Fibroblast of lung (primary cell): ENCODE results near the gene NXN. TPM values are rescaled to one million over a fixed set of nuclear protein-coding genes. Genes with fewer than 3 reads are reported as not detected.
A peak's percentile ranks its signal among the peaks of the same experiment; 100 is the strongest.

ENCODE experiments used
- DNase-seq, 2 donors: peaks; one replicate each; pipeline versions ENCODE4 v3.0.0 to v3.0.0-alpha.2; 2010; ENCODE audit warnings: low read depth in 2 of 2
- H2AFZ ChIP-seq: 2 replicates; pipeline ENCODE4 v1.5.1; 2012; ENCODE audit warnings: low read length, control low read depth, inconsistent platforms
- H3K27ac ChIP-seq: 2 replicates; pipeline ENCODE4 v1.5.1; 2011; ENCODE audit warnings: low read length, control low read depth; ENCODE audit not compliant: insufficient read depth
- H3K27me3 ChIP-seq: 2 replicates; pipeline ENCODE4 v1.5.1; 2011; ENCODE audit warnings: mild to moderate bottlenecking, low read length; ENCODE audit not compliant: control insufficient read depth, insufficient read depth
- H3K36me3 ChIP-seq: 2 replicates; pipeline ENCODE4 v1.5.1; 2011; ENCODE audit warnings: low read length; ENCODE audit not compliant: control insufficient read depth, insufficient read depth
- H3K4me1 ChIP-seq: 2 replicates; pipeline ENCODE4 v1.5.1; 2011; ENCODE audit warnings: low read length; ENCODE audit not compliant: control insufficient read depth, insufficient read depth; ENCODE audit errors: extremely low read depth
- H3K4me2 ChIP-seq: 2 replicates; pipeline ENCODE4 v1.5.1; 2011; ENCODE audit warnings: low read length, control low read depth; ENCODE audit not compliant: insufficient read depth; ENCODE audit errors: extremely low read depth
- H3K4me3 ChIP-seq, 4 experiments: fragments of 200-600 bp in 1 of 4; sonication (generic) in 1 of 4; replicated peaks in 1 of 4; 2 replicates each; pipeline ENCODE4 v1.5.1; 2011 to 2016; ENCODE audit warnings: low read length in 4 of 4, low read depth in 3 of 4, mild to moderate bottlenecking in 3 of 4, control low read depth in 2 of 4, inconsistent platforms in 1 of 4, mixed read lengths in 1 of 4; ENCODE audit not compliant: insufficient read depth in 1 of 4; ENCODE audit errors: control extremely low read depth in 1 of 4
- H3K79me2 ChIP-seq: 2 replicates; pipeline ENCODE4 v1.5.1; 2012; ENCODE audit warnings: mild to moderate bottlenecking, low read length, inconsistent platforms; ENCODE audit not compliant: control insufficient read depth, insufficient read depth
- H3K9ac ChIP-seq: 2 replicates; pipeline ENCODE4 v1.5.1; 2011; ENCODE audit warnings: mild to moderate bottlenecking, low read length, control low read depth; ENCODE audit not compliant: insufficient read depth
- H3K9me3 ChIP-seq: 2 replicates; pipeline ENCODE4 v1.5.1; 2012; ENCODE audit warnings: low read depth, low read length; ENCODE audit not compliant: control insufficient read depth, insufficient read depth
- H4K20me1 ChIP-seq: 2 replicates; pipeline ENCODE4 v1.5.1; 2011; ENCODE audit warnings: low read length; ENCODE audit not compliant: control insufficient read depth, insufficient read depth; ENCODE audit errors: extremely low read depth
- EZH2 ChIP-seq: IDR thresholded peaks from 2 replicates; pipeline ENCODE4 v1.5.1; 2012; ENCODE audit warnings: low read length, control low read depth, mild to moderate bottlenecking; ENCODE audit errors: missing control alignments
- polyA plus RNA-seq, 2 donors: library from polyadenylated mRNA; depleted of rRNA in 1 of 2; stranded (reverse) in 1 of 2; unstranded in 1 of 2; fragments of >200 nt; gene quantifications; 2 replicates each; pipeline ENCODE4 v1.2.1, GENCODE V29; 2011 to 2012; ENCODE audit warnings: missing spikeins in 1 of 2
- total RNA-seq: library from RNA; depleted of rRNA; stranded (reverse); fragments of >200 nt; gene quantifications from 2 replicates; pipeline ENCODE4 v1.2.1, GENCODE V29; 2014
- TF ChIP-seq, protein P1 (sequence below), 2 donors: IDR thresholded peaks in 1 of 2; conservative IDR thresholded peaks in 1 of 2; 1 replicate in 1 of 2; 2 replicates in 1 of 2; pipeline ENCODE4 v1.5.1; 2011 to 2012; ENCODE audit warnings: low read length in 2 of 2, control low read depth in 1 of 2, inconsistent platforms in 1 of 2, low read depth in 1 of 2, mild to moderate bottlenecking in 1 of 2

Gene NXN
- total and polyA plus RNA-seq, 2 donors (not counting 1 experiment from before 2014, with no cell fraction given), result 38.5 to 53.8 TPM

DNA sequence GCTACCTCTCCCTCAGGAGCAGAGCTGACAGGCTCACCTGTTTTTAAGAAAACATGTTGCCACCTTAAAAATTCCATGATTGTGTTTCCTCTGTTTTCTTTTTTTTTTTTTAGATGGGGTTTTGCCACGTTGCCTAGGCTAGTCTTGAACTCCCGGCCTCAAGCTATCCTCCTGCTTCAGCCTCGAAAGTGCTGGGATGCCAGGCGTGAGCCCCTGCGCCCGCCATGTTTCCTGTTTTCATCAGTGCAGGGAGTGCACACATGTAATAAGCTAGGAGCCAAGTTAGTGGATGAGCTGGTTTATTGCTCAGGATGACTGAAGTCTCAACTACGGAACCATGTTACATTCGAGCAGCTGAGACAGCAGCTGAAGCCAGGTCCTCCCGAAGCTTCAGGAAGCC, 183.9 kb downstream of the NXN start:
- TF ChIP-seq, protein P1, sequence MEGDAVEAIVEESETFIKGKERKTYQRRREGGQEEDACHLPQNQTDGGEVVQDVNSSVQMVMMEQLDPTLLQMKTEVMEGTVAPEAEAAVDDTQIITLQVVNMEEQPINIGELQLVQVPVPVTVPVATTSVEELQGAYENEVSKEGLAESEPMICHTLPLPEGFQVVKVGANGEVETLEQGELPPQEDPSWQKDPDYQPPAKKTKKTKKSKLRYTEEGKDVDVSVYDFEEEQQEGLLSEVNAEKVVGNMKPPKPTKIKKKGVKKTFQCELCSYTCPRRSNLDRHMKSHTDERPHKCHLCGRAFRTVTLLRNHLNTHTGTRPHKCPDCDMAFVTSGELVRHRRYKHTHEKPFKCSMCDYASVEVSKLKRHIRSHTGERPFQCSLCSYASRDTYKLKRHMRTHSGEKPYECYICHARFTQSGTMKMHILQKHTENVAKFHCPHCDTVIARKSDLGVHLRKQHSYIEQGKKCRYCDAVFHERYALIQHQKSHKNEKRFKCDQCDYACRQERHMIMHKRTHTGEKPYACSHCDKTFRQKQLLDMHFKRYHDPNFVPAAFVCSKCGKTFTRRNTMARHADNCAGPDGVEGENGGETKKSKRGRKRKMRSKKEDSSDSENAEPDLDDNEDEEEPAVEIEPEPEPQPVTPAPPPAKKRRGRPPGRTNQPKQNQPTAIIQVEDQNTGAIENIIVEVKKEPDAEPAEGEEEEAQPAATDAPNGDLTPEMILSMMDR (conservative IDR thresholded peaks at IDR 0.05 in 1 of 2, IDR thresholded peaks at IDR 0.05 in 1 of 2; ENCODE audit: low read depth in 1 of 2, low read length in 2 of 2), result no peak
- no peak for TF ChIP-seq EZH2
- peaks cover 13% of the 10 kb centered on the region for H3K36me3 ChIP-seq
- no peak overlapping the region for H3K4me2 ChIP-seq
- H3K9ac ChIP-seq, result no peak overlapping the region
- no peak overlapping the region for H3K27ac ChIP-seq
- H4K20me1 ChIP-seq, result no peaks in the 10 kb centered on the region
- no peak for DNase-seq
- H3K27me3 ChIP-seq, result no peaks in the 10 kb centered on the region
- no peaks in the 10 kb centered on the region for H3K9me3 ChIP-seq
- H2AFZ ChIP-seq, result no peak overlapping the region
- H3K4me3 ChIP-seq, result no peak overlapping the region
- no peaks in the 10 kb centered on the region for H3K79me2 ChIP-seq
- peaks cover 3% of the 10 kb centered on the region for H3K4me1 ChIP-seq

DNA sequence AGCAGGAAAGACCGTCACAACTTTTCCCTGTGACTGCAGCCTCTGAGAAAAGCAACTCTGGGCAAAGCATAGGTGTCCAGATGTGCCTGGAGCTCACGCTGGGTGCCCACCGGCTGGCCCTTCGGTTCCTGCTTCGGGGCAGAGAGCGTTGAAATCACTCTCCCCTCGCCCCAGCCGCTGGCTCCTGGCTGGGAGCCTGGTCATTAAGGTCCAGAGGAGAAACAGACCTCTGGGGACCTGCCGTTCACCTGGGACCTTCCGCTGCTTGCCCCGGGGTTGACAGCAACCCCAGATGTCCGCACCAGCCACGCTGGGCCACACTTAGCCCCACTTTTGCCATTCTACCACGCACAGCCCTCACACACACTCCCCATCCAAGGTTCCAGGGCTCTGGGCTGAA, 184.3 kb downstream of the NXN start:
- Histone ChIP-seq H3K4me2 (peak overlapping the region; percentile 44), H3K79me2 (no peaks in the 10 kb centered on the region), H3K27ac (no peak overlapping the region), H3K36me3 (peaks cover 12% of the 10 kb centered on the region), H3K4me3 (peak overlapping the region in 1 of 4 experiments; percentile 22), H3K4me1 (peaks cover 3% of the 10 kb centered on the region), H3K9ac (no peak overlapping the region), H4K20me1 (no peaks in the 10 kb centered on the region), H3K9me3 (no peaks in the 10 kb centered on the region), H3K27me3 (no peaks in the 10 kb centered on the region), H2AFZ (no peak overlapping the region)
- DNase-seq, result no peak
- TF ChIP-seq, protein P1 (conservative IDR thresholded peaks at IDR 0.05 in 1 of 2, IDR thresholded peaks at IDR 0.05 in 1 of 2; ENCODE audit: low read depth in 1 of 2, low read length in 2 of 2), result no peak
- TF ChIP-seq EZH2, result no peak

DNA sequence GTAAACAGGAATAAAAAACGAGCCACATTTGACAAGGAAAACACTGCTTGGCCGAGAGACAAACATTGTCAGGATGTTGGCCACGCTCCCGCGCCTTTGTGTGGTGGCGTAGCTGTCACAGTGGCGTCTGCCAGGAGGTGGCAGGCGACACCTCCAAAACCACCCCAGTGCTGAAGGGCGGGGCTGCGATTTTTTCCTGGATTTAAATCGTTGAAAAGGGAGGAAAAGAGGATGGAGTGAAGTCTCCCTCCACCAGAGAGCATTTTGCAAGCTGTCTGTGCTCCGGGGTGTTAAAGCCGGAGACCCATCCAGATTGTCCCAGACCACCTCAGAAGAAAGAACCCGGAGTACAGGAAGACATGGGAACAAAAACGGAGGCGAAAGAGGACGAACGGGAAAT, 184.7 kb downstream of the NXN start:
- Histone ChIP-seq H3K36me3 (peaks cover 14% of the 10 kb centered on the region), H2AFZ (no peak overlapping the region), H4K20me1 (no peaks in the 10 kb centered on the region), H3K4me1 (peaks cover 3% of the 10 kb centered on the region), H3K9ac (no peak overlapping the region), H3K4me3 (peak overlapping the region in 2 of 4 experiments; percentile 14 to 22), H3K27ac (no peak overlapping the region), H3K79me2 (no peaks in the 10 kb centered on the region), H3K27me3 (no peaks in the 10 kb centered on the region), H3K9me3 (no peaks in the 10 kb centered on the region), H3K4me2 (peak overlapping the region; percentile 44)
- peak; percentile 60 to 82 for DNase-seq
- TF ChIP-seq EZH2, result no peak
- TF ChIP-seq, protein P1 (conservative IDR thresholded peaks at IDR 0.05 in 1 of 2, IDR thresholded peaks at IDR 0.05 in 1 of 2; ENCODE audit: low read depth in 1 of 2, low read length in 2 of 2), result peak; percentile 70 to 71
